Measurements from ENCODE around the gene KIF19.

Gene KIF19

DNA sequence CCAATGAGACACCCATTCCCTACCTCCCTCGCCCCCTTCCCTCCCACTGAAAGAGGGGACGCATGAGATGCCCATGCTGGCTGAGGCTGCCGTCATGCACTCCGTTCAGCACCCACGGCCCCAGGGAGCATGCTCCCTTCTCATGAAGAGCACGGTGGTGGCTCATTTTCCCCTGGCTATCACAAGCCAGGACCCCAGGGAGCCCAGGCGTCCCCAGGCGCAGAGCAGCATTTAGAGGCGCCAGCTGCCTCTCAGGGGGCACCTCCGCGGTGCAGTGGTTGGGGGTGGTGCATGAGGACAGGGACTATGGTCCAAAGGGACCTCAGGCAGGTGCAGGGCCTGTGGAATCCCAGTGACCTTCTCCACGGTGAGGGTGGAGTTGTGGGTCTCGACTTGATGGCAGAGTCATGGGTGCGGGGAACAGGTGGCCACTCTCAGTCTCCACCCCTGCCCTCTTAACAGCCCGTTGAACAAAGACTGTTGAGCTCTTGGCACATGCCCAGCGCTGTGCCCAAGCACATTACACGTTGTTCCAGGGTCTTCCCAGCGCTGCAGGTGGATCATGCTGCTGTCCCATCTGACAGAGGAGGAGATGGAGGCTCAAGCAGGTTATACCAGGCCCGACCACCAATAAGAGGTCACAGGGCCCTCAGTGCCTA lies 13.6 kb downstream of the KIF19 start:
- H3K36me3 Mint-ChIP-seq (ENCODE audit: low read depth): no peaks in the 10 kb centered on the region
- H3K27me3 Mint-ChIP-seq (ENCODE audit: low read depth): peaks cover 3% of the 10 kb centered on the region
- no peak overlapping the region for H3K4me3 Mint-ChIP-seq
- H3K27ac Mint-ChIP-seq: no peak overlapping the region
- DNase-seq (ENCODE audit: low spot score): no peak
- H3K4me1 Mint-ChIP-seq (ENCODE audit: low read depth): peaks cover 2% of the 10 kb centered on the region
- no peaks in the 10 kb centered on the region for H3K9me3 Mint-ChIP-seq

- Mint-ChIP-seq H3K4me1 (ENCODE audit: low read depth) (no peaks in the 10 kb centered on the region), H3K9me3 (no peaks in the 10 kb centered on the region), H3K36me3 (ENCODE audit: low read depth) (no peaks in the 10 kb centered on the region), H3K27ac (no peak overlapping the region), H3K4me3 (no peak overlapping the region), H3K27me3 (ENCODE audit: low read depth) (peaks cover 3% of the 10 kb centered on the region)
- DNase-seq (ENCODE audit: low spot score): no peak
Measured at GRCh38 chr17:74340470-74341023, 14.5 kb downstream of the KIF19 start.

- no peaks in the 10 kb centered on the region for H3K9me3 Mint-ChIP-seq
Measured at GRCh38 chr17:74342224-74342623, 16.2 kb downstream of the KIF19 start.

DNA sequence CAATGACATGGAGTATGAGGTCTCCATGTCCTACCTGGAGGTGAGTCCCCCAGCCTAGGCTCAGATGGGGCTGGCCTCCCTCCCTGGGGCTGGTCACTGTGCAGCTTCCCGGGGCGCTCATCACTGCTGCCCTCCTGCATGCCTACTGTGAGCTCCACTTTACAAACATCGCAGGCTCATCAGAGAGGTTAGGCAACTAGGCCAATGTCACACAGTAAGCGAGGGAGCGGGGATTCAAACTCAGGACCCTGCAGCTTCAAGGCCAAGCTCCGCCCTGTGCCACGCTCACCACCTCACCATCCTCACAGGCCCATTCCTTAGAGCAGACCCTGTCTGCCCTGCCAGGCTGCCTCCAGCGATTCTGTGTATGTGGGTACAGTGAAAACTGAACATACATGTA lies 17.1 kb downstream of the KIF19 start:
- no peak for DNase-seq (ENCODE audit: low spot score)
- Mint-ChIP-seq H3K27me3 (ENCODE audit: low read depth) (peaks cover 5% of the 10 kb centered on the region), H3K36me3 (ENCODE audit: low read depth) (no peaks in the 10 kb centered on the region), H3K27ac (no peak overlapping the region), H3K9me3 (no peaks in the 10 kb centered on the region), H3K4me3 (no peak overlapping the region), H3K4me1 (ENCODE audit: low read depth) (no peaks in the 10 kb centered on the region)

More at GRCh38 chr17:74342224-74342623, 16.2 kb downstream of the KIF19 start:
- H3K27me3 Mint-ChIP-seq (ENCODE audit: low read depth): no peaks in the 10 kb centered on the region
- no peak overlapping the region for H3K27ac Mint-ChIP-seq
- DNase-seq (ENCODE audit: low spot score): no peak
- no peaks in the 10 kb centered on the region for H3K36me3 Mint-ChIP-seq (ENCODE audit: low read depth)
- no peak overlapping the region for H3K4me3 Mint-ChIP-seq
- no peaks in the 10 kb centered on the region for H3K4me1 Mint-ChIP-seq (ENCODE audit: low read depth)

- Mint-ChIP-seq H3K4me1 (ENCODE audit: low read depth) (no peaks in the 10 kb centered on the region), H3K4me3 (no peak overlapping the region), H3K36me3 (ENCODE audit: low read depth) (no peaks in the 10 kb centered on the region), H3K27me3 (ENCODE audit: low read depth) (peaks cover 10% of the 10 kb centered on the region), H3K9me3 (no peaks in the 10 kb centered on the region), H3K27ac (no peak overlapping the region)
- no peak for DNase-seq (ENCODE audit: low spot score)
Measured at GRCh38 chr17:74343526-74344284, 17.7 kb downstream of the KIF19 start.

GRCh38 chr17:74344658-74345057 lies 18.6 kb downstream of the KIF19 start:
- no peaks in the 10 kb centered on the region for H3K9me3 Mint-ChIP-seq
- H3K36me3 Mint-ChIP-seq (ENCODE audit: low read depth): no peaks in the 10 kb centered on the region
- H3K4me3 Mint-ChIP-seq: no peak overlapping the region
- no peaks in the 10 kb centered on the region for H3K4me1 Mint-ChIP-seq (ENCODE audit: low read depth)
- peaks cover 12% of the 10 kb centered on the region for H3K27me3 Mint-ChIP-seq (ENCODE audit: low read depth)
- no peak for DNase-seq (ENCODE audit: low spot score)
- no peak overlapping the region for H3K27ac Mint-ChIP-seq

- Mint-ChIP-seq H3K27ac (no peak overlapping the region), H3K4me1 (ENCODE audit: low read depth) (no peaks in the 10 kb centered on the region), H3K9me3 (no peaks in the 10 kb centered on the region), H3K36me3 (ENCODE audit: low read depth) (no peaks in the 10 kb centered on the region), H3K4me3 (no peak overlapping the region), H3K27me3 (ENCODE audit: low read depth) (peaks cover 18% of the 10 kb centered on the region)
- DNase-seq (ENCODE audit: low spot score): no peak
Measured at GRCh38 chr17:74345433-74346241, 19.6 kb downstream of the KIF19 start.

GRCh38 chr17:74347646-74348045 lies 21.6 kb downstream of the KIF19 start:
- Mint-ChIP-seq H3K4me1 (ENCODE audit: low read depth) (no peaks in the 10 kb centered on the region), H3K27ac (no peak overlapping the region), H3K4me3 (no peak overlapping the region), H3K9me3 (no peaks in the 10 kb centered on the region), H3K36me3 (ENCODE audit: low read depth) (no peaks in the 10 kb centered on the region), H3K27me3 (ENCODE audit: low read depth) (peaks cover 30% of the 10 kb centered on the region)
- no peak for DNase-seq (ENCODE audit: low spot score)

DNA sequence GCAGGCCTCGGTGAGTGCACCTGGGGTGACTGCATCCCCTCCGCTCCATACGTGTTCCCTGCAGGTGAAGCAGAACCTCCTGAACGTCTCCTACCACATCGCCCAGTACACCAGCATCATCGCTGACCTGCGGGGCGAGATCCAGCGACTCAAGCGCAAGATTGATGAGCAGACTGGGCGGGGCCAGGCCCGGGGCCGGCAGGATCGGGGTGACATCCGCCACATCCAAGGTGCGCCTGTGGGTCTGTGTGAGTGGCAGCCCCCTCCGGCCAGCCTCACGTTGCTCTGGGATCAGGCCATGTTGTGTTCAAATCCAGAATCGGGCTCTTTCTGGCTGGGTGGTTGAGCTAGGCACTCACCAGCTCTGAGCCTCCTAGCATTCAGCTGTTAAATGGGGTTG lies 23.1 kb downstream of the KIF19 start:
- Mint-ChIP-seq H3K4me1 (ENCODE audit: low read depth) (peaks cover 3% of the 10 kb centered on the region), H3K27me3 (ENCODE audit: low read depth) (peaks cover 45% of the 10 kb centered on the region)

GRCh38 chr17:74350486-74350885 lies 24.5 kb downstream of the KIF19 start:
- H3K4me1 Mint-ChIP-seq (ENCODE audit: low read depth): peaks cover 4% of the 10 kb centered on the region

More for the DNA sequence above, 23.1 kb downstream of the KIF19 start:
- no peak overlapping the region for H3K4me3 Mint-ChIP-seq
- no peak overlapping the region for H3K27ac Mint-ChIP-seq
- no peaks in the 10 kb centered on the region for H3K9me3 Mint-ChIP-seq
- H3K36me3 Mint-ChIP-seq (ENCODE audit: low read depth): no peaks in the 10 kb centered on the region
- DNase-seq (ENCODE audit: low spot score): no peak

DNA sequence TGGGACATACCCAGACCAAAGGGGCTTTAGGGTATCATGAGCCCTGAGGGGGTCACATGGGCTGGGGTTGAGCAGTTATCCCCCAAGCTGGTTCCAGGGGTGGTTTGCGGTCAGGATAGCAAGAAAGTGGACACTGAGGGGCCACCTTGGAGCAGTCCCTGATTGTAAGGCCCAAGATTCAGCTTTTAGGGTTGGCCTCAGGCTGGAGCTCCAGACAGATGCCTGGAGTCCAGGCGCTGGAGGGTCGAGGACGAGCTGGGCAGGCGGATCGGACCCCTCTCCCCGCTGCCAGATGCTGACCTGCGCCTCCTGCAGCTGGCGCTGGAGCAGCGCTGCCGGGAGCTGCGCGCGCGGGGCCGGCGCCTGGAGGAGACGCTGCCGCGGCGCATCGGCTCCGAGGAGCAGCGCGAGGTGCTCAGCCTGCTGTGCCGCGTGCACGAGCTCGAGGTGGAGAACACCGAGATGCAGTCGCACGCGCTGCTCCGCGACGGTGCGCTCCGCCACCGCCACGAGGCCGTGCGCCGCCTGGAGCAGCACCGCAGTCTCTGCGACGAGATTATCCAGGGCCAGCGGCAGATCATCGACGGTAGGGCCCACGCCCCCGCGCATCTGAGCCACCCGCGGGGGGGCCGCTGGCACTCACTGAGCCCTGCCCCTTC lies 25.7 kb downstream of the KIF19 start:
- Mint-ChIP-seq H3K4me3 (no peak overlapping the region), H3K36me3 (ENCODE audit: low read depth) (no peaks in the 10 kb centered on the region), H3K4me1 (ENCODE audit: low read depth) (peaks cover 4% of the 10 kb centered on the region), H3K27ac (no peak overlapping the region), H3K9me3 (no peaks in the 10 kb centered on the region), H3K27me3 (ENCODE audit: low read depth) (peaks cover 68% of the 10 kb centered on the region)
- no peak for DNase-seq (ENCODE audit: low spot score)

More at GRCh38 chr17:74350486-74350885, 24.5 kb downstream of the KIF19 start:
- Mint-ChIP-seq H3K27me3 (ENCODE audit: low read depth) (peaks cover 58% of the 10 kb centered on the region), H3K27ac (no peak overlapping the region), H3K4me3 (no peak overlapping the region), H3K36me3 (ENCODE audit: low read depth) (no peaks in the 10 kb centered on the region), H3K9me3 (no peaks in the 10 kb centered on the region)
- DNase-seq (ENCODE audit: low spot score): no peak

GRCh38 chr17:74353446-74354060 lies 27.5 kb downstream of the KIF19 start:
- no peaks in the 10 kb centered on the region for H3K9me3 Mint-ChIP-seq
- no peaks in the 10 kb centered on the region for H3K36me3 Mint-ChIP-seq (ENCODE audit: low read depth)
- no peak overlapping the region for H3K4me3 Mint-ChIP-seq
- peaks cover 4% of the 10 kb centered on the region for H3K4me1 Mint-ChIP-seq (ENCODE audit: low read depth)
- no peak overlapping the region for H3K27ac Mint-ChIP-seq
- DNase-seq (ENCODE audit: low spot score): no peak
- peaks cover 69% of the 10 kb centered on the region for H3K27me3 Mint-ChIP-seq (ENCODE audit: low read depth)

DNA sequence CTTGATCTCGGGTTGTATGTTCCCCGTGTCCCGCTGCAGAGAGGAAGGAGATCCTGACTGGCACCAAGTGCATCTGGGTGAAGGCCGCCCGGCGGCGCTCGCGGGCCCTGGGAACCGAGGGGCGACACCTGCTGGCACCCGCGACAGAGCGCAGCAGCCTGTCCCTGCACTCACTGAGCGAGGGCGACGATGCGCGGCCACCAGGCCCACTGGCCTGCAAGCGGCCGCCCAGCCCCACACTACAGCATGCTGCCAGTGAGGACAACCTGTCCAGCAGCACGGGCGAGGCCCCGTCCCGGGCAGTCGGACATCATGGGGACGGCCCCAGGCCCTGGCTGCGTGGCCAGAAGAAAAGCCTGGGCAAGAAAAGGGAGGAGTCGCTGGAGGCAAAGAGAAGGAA lies 28.1 kb downstream of the KIF19 start:
- peaks cover 70% of the 10 kb centered on the region for H3K27me3 Mint-ChIP-seq (ENCODE audit: low read depth)
- no peak overlapping the region for H3K27ac Mint-ChIP-seq
- H3K4me1 Mint-ChIP-seq (ENCODE audit: low read depth): peaks cover 4% of the 10 kb centered on the region

More for the DNA sequence above, 28.1 kb downstream of the KIF19 start:
- no peaks in the 10 kb centered on the region for H3K9me3 Mint-ChIP-seq
- H3K36me3 Mint-ChIP-seq (ENCODE audit: low read depth): no peaks in the 10 kb centered on the region
- H3K4me3 Mint-ChIP-seq: no peak overlapping the region
- DNase-seq (ENCODE audit: low spot score): peak; percentile 69

Measured in T-helper 2 cell treated with Interferon-gamma antibody and Interleukin-4, amounts not matched to agents 5 μg/mL and 100 μg/mL, for 36 hours (primary cell).